ENCODE data around the gene CDC6. TPM values are rescaled to one million over a fixed set of nuclear protein-coding genes. Genes with fewer than 3 reads are reported as not detected.

The CDC6 gene
- total RNA-seq = 139 and 142 TPM in 2 replicates

GRCh38 chr17:40287494-40288369 lies at the start of gene CDC6:
Gene CDC6 (plus strand): TSS chr17:40287879. CDS start chr17:40289421, 1,542 bp downstream.
- Mint-ChIP-seq H3K27ac (peak within 1 kb of the TSS; percentile 99), H3K4me3 (peak within 1 kb of the TSS; percentile 98), H3K9me3 (no peaks in the 10 kb centered on the region), H3K4me1 (peaks cover 44% of the 10 kb centered on the region), H3K36me3 (ENCODE audit: low read depth) (peaks cover 40% of the 10 kb centered on the region), H3K27me3 (no peaks in the 10 kb centered on the region)
- intact Hi-C loops (cut with micrococcal nuclease) = loop anchor here (1.0 to 2.0 kb wide), 4 partner anchors 31 to 175 kb away; partner anchors contain the start of gene WIPF2
- DNase-seq = peak; percentile 99

- H3K36me3 Mint-ChIP-seq (ENCODE audit: low read depth) = peaks cover 6% of the 10 kb centered on the region
Observed at GRCh38 chr17:40241252-40241834, 46.3 kb upstream of the CDC6 start.

GRCh38 chr17:40242774-40243173 lies 44.9 kb upstream of the CDC6 start:
- Mint-ChIP-seq H3K4me1 (peaks cover 3% of the 10 kb centered on the region), H3K27ac (no peak overlapping the region), H3K27me3 (no peaks in the 10 kb centered on the region), H3K9me3 (no peaks in the 10 kb centered on the region), H3K4me3 (no peak overlapping the region), H3K36me3 (ENCODE audit: low read depth) (peaks cover 4% of the 10 kb centered on the region)
- intact Hi-C loops (cut with micrococcal nuclease) = no loop called here
- no peak for DNase-seq

More at GRCh38 chr17:40241252-40241834, 46.3 kb upstream of the CDC6 start:
- intact Hi-C loops (cut with micrococcal nuclease) = no loop called here
- peaks cover 3% of the 10 kb centered on the region for H3K4me1 Mint-ChIP-seq
- H3K9me3 Mint-ChIP-seq = no peaks in the 10 kb centered on the region
- H3K27ac Mint-ChIP-seq = no peak overlapping the region
- H3K27me3 Mint-ChIP-seq = no peaks in the 10 kb centered on the region
- H3K4me3 Mint-ChIP-seq = no peak overlapping the region
- no peak for DNase-seq

- Mint-ChIP-seq H3K4me1 (peaks cover 3% of the 10 kb centered on the region), H3K27me3 (no peaks in the 10 kb centered on the region), H3K36me3 (ENCODE audit: low read depth) (peaks cover 4% of the 10 kb centered on the region), H3K9me3 (no peaks in the 10 kb centered on the region), H3K4me3 (no peak overlapping the region), H3K27ac (no peak overlapping the region)
- DNase-seq = no peak
- intact Hi-C loops (cut with micrococcal nuclease) = no loop called here
Observed at GRCh38 chr17:40243761-40244160, 43.9 kb upstream of the CDC6 start.

- H3K27me3 Mint-ChIP-seq = no peaks in the 10 kb centered on the region
- no peak overlapping the region for H3K27ac Mint-ChIP-seq
- H3K9me3 Mint-ChIP-seq = no peaks in the 10 kb centered on the region
- no peak for DNase-seq
- intact Hi-C loops (cut with micrococcal nuclease) = no loop called here
- H3K36me3 Mint-ChIP-seq (ENCODE audit: low read depth) = peaks cover 4% of the 10 kb centered on the region
- H3K4me1 Mint-ChIP-seq = peaks cover 5% of the 10 kb centered on the region
- H3K4me3 Mint-ChIP-seq = no peak overlapping the region
Observed at GRCh38 chr17:40244255-40244654, 43.4 kb upstream of the CDC6 start.

- H3K9me3 Mint-ChIP-seq = no peaks in the 10 kb centered on the region
- H3K27ac Mint-ChIP-seq = no peak overlapping the region
- peaks cover 6% of the 10 kb centered on the region for H3K4me1 Mint-ChIP-seq
- H3K36me3 Mint-ChIP-seq (ENCODE audit: low read depth) = peaks cover 2% of the 10 kb centered on the region
- H3K27me3 Mint-ChIP-seq = no peaks in the 10 kb centered on the region
- H3K4me3 Mint-ChIP-seq = no peak overlapping the region
- intact Hi-C loops (cut with micrococcal nuclease) = no loop called here
- DNase-seq = no peak
Observed at GRCh38 chr17:40247926-40248495, 39.7 kb upstream of the CDC6 start.

GRCh38 chr17:40248507-40248906 lies 39.2 kb upstream of the CDC6 start:
- H3K36me3 Mint-ChIP-seq (ENCODE audit: low read depth) = peaks cover 2% of the 10 kb centered on the region
- no peak overlapping the region for H3K4me3 Mint-ChIP-seq
- H3K4me1 Mint-ChIP-seq = peaks cover 6% of the 10 kb centered on the region
- intact Hi-C loops (cut with micrococcal nuclease) = no loop called here
- no peak overlapping the region for H3K27ac Mint-ChIP-seq
- no peaks in the 10 kb centered on the region for H3K9me3 Mint-ChIP-seq
- H3K27me3 Mint-ChIP-seq = no peaks in the 10 kb centered on the region
- no peak for DNase-seq

- H3K36me3 Mint-ChIP-seq (ENCODE audit: low read depth) = peaks cover 3% of the 10 kb centered on the region
Observed at GRCh38 chr17:40251576-40251975, 36.1 kb upstream of the CDC6 start.

GRCh38 chr17:40253565-40253964 lies 34.1 kb upstream of the CDC6 start:
- DNase-seq = no peak
- Mint-ChIP-seq H3K4me1 (peaks cover 6% of the 10 kb centered on the region), H3K4me3 (no peak overlapping the region), H3K9me3 (no peaks in the 10 kb centered on the region), H3K27me3 (no peaks in the 10 kb centered on the region), H3K36me3 (ENCODE audit: low read depth) (peaks cover 16% of the 10 kb centered on the region), H3K27ac (no peak overlapping the region)
- intact Hi-C loops (cut with micrococcal nuclease) = no loop called here

More at GRCh38 chr17:40251576-40251975, 36.1 kb upstream of the CDC6 start:
- Mint-ChIP-seq H3K4me1 (peaks cover 6% of the 10 kb centered on the region), H3K27me3 (no peaks in the 10 kb centered on the region), H3K27ac (no peak overlapping the region), H3K4me3 (no peak overlapping the region), H3K9me3 (no peaks in the 10 kb centered on the region)
- no peak for DNase-seq
- intact Hi-C loops (cut with micrococcal nuclease) = no loop called here

GRCh38 chr17:40259505-40259904 lies 28.2 kb upstream of the CDC6 start:
- H3K27ac Mint-ChIP-seq = no peak overlapping the region
- no peaks in the 10 kb centered on the region for H3K27me3 Mint-ChIP-seq
- intact Hi-C loops (cut with micrococcal nuclease) = no loop called here
- H3K9me3 Mint-ChIP-seq = no peaks in the 10 kb centered on the region
- H3K4me3 Mint-ChIP-seq = no peak overlapping the region
- no peak for DNase-seq
- peaks cover 41% of the 10 kb centered on the region for H3K36me3 Mint-ChIP-seq (ENCODE audit: low read depth)
- H3K4me1 Mint-ChIP-seq = peaks cover 8% of the 10 kb centered on the region

GRCh38 chr17:40260528-40260927 lies 27.2 kb upstream of the CDC6 start:
- Mint-ChIP-seq H3K4me1 (peaks cover 8% of the 10 kb centered on the region), H3K9me3 (no peaks in the 10 kb centered on the region), H3K36me3 (ENCODE audit: low read depth) (peaks cover 41% of the 10 kb centered on the region), H3K27me3 (no peaks in the 10 kb centered on the region), H3K27ac (no peak overlapping the region), H3K4me3 (no peak overlapping the region)
- DNase-seq = no peak
- intact Hi-C loops (cut with micrococcal nuclease) = no loop called here

- Mint-ChIP-seq H3K27me3 (no peaks in the 10 kb centered on the region), H3K36me3 (ENCODE audit: low read depth) (peaks cover 22% of the 10 kb centered on the region), H3K27ac (no peak overlapping the region), H3K4me1 (peaks cover 8% of the 10 kb centered on the region), H3K9me3 (no peaks in the 10 kb centered on the region), H3K4me3 (no peak overlapping the region)
- DNase-seq = no peak
- intact Hi-C loops (cut with micrococcal nuclease) = no loop called here
Observed at GRCh38 chr17:40264458-40265185, 23.1 kb upstream of the CDC6 start.

- Mint-ChIP-seq H3K27me3 (no peaks in the 10 kb centered on the region), H3K4me1 (peaks cover 8% of the 10 kb centered on the region), H3K9me3 (no peaks in the 10 kb centered on the region), H3K36me3 (ENCODE audit: low read depth) (peaks cover 21% of the 10 kb centered on the region), H3K4me3 (no peak overlapping the region), H3K27ac (no peak overlapping the region)
- intact Hi-C loops (cut with micrococcal nuclease) = no loop called here
- no peak for DNase-seq
Observed at GRCh38 chr17:40265337-40265736, 22.3 kb upstream of the CDC6 start.
